ENCODE results near the gene GLOD5.

Gene GLOD5

DNA sequence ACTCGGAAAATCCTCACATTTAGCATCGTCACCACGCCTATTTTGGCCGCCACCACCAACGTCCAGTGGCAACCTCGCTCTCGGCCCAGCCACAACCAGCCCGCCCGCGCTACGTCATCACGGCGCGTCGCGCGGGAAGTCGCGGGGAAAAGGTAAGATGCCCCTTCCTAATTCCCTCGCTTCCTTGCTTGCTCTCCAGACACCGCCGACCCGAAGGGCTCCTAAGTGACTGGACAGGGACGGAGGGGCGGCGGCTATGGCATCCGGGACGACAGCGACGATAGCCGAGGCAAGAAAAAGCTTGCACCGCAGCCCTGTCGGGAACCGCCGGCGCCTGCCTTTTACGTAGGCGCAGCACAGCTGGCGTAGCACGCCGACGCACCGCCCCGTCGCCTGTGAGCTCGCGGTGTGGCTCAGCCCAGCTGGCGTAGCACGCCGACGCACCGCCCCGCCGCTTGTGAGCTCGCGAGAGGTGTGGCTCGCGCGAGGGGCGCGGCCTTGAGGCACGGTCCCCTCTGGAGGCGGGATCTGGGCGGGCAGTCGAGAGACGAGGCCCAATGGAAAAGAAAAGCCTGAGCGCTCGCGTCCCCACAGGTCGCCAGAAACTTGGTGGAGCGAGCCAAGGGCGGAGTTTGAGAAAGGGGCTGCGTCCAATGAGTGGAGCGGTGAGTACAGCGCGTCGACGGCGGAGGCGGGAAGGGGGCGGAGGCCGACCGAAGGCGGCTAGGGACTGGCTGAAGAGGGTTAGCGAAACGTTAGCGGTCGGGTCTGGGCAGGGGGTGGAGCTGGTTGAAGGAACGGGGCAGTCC lies 39.9 kb downstream of the GLOD5 start, which contains the start of gene HDAC6:
TSS of gene HDAC6 (plus strand) at position 788 of the 809 bp plus-strand sequence. CDS start 626 bp downstream, outside the sequence.
- peak; percentile 93 for ATAC-seq
- TF ChIP-seq ZNF70 (CRISPR knock-in tag; IDR thresholded peaks at IDR 0.05) (no peak), SNAI2 (CRISPR knock-in tag; IDR thresholded peaks at IDR 0.05) (no peak), TOX (CRISPR knock-in tag; IDR thresholded peaks at IDR 0.05; ENCODE audit: borderline replicate concordance) (no peak), TSHZ2 (CRISPR knock-in tag; IDR thresholded peaks at IDR 0.05) (no peak), PPARA (CRISPR knock-in tag; IDR thresholded peaks at IDR 0.05; ENCODE audit: borderline replicate concordance) (no peak), RARB (CRISPR knock-in tag; IDR thresholded peaks at IDR 0.05) (no peak), GLIS3 (CRISPR knock-in tag; IDR thresholded peaks at IDR 0.05) (no peak), ZNF565 (CRISPR knock-in tag; conservative IDR thresholded peaks at IDR 0.05; ENCODE audit: low read depth) (no peak), CSDC2 (CRISPR knock-in tag; IDR thresholded peaks at IDR 0.05) (no peak), ARNTL (CRISPR knock-in tag; IDR thresholded peaks at IDR 0.05; ENCODE audit: borderline replicate concordance, low read depth) (no peak), ESRRG (CRISPR knock-in tag; IDR thresholded peaks at IDR 0.05) (no peak), POU6F1 (CRISPR knock-in tag; IDR thresholded peaks at IDR 0.05; ENCODE audit: borderline replicate concordance, low read depth) (no peak), TCF4 (CRISPR knock-in tag; IDR thresholded peaks at IDR 0.05; ENCODE audit: borderline replicate concordance) (no peak), ZFP30 (CRISPR knock-in tag; IDR thresholded peaks at IDR 0.05) (no peak), ZC3H10 (CRISPR knock-in tag; IDR thresholded peaks at IDR 0.05) (no peak)
- TF ChIP-seq, protein P1, sequence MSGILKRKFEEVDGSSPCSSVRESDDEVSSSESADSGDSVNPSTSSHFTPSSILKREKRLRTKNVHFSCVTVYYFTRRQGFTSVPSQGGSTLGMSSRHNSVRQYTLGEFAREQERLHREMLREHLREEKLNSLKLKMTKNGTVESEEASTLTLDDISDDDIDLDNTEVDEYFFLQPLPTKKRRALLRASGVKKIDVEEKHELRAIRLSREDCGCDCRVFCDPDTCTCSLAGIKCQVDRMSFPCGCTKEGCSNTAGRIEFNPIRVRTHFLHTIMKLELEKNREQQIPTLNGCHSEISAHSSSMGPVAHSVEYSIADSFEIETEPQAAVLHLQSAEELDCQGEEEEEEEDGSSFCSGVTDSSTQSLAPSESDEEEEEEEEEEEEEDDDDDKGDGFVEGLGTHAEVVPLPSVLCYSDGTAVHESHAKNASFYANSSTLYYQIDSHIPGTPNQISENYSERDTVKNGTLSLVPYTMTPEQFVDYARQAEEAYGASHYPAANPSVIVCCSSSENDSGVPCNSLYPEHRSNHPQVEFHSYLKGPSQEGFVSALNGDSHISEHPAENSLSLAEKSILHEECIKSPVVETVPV (CRISPR knock-in tag; IDR thresholded peaks at IDR 0.05) = no peak

- peak; percentile 81 for ATAC-seq
- TF ChIP-seq, protein P2, sequence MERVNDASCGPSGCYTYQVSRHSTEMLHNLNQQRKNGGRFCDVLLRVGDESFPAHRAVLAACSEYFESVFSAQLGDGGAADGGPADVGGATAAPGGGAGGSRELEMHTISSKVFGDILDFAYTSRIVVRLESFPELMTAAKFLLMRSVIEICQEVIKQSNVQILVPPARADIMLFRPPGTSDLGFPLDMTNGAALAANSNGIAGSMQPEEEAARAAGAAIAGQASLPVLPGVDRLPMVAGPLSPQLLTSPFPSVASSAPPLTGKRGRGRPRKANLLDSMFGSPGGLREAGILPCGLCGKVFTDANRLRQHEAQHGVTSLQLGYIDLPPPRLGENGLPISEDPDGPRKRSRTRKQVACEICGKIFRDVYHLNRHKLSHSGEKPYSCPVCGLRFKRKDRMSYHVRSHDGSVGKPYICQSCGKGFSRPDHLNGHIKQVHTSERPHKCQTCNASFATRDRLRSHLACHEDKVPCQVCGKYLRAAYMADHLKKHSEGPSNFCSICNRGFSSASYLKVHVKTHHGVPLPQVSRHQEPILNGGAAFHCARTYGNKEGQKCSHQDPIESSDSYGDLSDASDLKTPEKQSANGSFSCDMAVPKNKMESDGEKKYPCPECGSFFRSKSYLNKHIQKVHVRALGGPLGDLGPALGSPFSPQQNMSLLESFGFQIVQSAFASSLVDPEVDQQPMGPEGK (CRISPR knock-in tag; IDR thresholded peaks at IDR 0.05; ENCODE audit: borderline replicate concordance) = no peak
- TF ChIP-seq TOX (CRISPR knock-in tag; IDR thresholded peaks at IDR 0.05; ENCODE audit: borderline replicate concordance) (no peak), CREB5 (CRISPR knock-in tag; IDR thresholded peaks at IDR 0.05; ENCODE audit: low read depth) (no peak), ZFP3 (CRISPR knock-in tag; IDR thresholded peaks at IDR 0.05) (no peak), ESRRG (CRISPR knock-in tag; IDR thresholded peaks at IDR 0.05) (no peak), ISL1 (CRISPR knock-in tag; IDR thresholded peaks at IDR 0.05) (no peak), OSR1 (CRISPR knock-in tag; IDR thresholded peaks at IDR 0.05) (no peak), GLIS3 (CRISPR knock-in tag; IDR thresholded peaks at IDR 0.05) (no peak), ZNF8 (CRISPR knock-in tag; IDR thresholded peaks at IDR 0.05) (no peak), ZFP30 (CRISPR knock-in tag; IDR thresholded peaks at IDR 0.05) (no peak), SNAI2 (CRISPR knock-in tag; IDR thresholded peaks at IDR 0.05) (no peak), POU6F1 (CRISPR knock-in tag; IDR thresholded peaks at IDR 0.05; ENCODE audit: borderline replicate concordance, low read depth) (no peak), PPARA (CRISPR knock-in tag; IDR thresholded peaks at IDR 0.05; ENCODE audit: borderline replicate concordance) (no peak)
- TF ChIP-seq, protein P1 (CRISPR knock-in tag; IDR thresholded peaks at IDR 0.05) = no peak
Observed at GRCh38 chrX:48802089-48802904, 40.8 kb downstream of the GLOD5 start.
